GM19324 (cell line): ENCODE results near the gene HEG1.

Source experiments
- ATAC-seq: cut with Tn5 transposase; IDR thresholded peaks from one replicate; pipeline ENCODE4 v1.9.1; 2021; ENCODE audit warnings: mild to moderate bottlenecking, moderate library complexity; ENCODE audit not compliant: unreplicated experiment, low FRiP score

HEG1 gene

GRCh38 chr3:124998247-124998630 is 57.6 kb downstream of the HEG1 start:
- no peak for ATAC-seq

DNA sequence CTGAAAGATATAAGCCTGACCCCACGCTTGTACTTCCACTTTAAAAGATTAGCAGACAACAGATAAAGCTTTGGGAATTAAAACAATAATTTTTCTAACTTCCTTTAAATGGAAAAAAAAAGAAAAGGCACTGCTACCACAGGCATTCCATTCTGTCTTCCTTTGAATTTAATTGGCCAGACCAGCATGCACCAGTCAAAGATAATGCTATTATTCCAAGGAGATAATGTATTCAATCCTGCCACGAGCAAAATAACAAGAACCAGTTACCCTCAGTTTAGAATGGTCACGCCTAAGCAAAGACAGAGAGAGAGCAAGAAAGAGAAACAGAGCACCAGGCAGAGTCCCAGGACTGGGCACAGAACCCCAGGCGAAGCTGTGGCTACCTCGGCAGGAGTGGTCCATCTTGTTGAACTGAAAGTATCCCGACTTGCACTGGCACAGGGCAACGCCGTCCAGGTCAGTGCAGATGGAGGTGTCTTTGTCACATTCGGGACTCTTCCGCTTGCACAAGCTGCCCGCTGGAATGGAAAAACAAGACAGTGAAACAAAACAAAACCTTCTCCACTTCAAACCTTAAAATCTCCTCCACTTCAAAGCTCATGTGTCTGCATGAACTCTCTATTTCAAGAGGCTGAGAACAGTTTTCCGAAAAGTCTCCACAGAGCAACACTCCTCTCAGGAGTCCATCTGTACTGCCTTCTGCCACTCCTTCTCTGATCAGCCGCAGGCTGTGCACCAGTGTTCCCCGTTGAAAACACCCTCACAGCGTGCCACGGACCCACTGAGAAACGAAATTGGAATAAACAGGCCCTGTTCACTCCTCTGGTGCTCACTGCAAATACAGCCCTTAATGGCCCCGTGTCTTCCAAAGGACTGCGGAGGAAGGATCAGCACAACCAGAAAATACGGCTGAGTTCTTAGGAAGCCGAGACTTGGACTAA is 58.2 kb downstream of the HEG1 start:
- ATAC-seq = no peak

DNA sequence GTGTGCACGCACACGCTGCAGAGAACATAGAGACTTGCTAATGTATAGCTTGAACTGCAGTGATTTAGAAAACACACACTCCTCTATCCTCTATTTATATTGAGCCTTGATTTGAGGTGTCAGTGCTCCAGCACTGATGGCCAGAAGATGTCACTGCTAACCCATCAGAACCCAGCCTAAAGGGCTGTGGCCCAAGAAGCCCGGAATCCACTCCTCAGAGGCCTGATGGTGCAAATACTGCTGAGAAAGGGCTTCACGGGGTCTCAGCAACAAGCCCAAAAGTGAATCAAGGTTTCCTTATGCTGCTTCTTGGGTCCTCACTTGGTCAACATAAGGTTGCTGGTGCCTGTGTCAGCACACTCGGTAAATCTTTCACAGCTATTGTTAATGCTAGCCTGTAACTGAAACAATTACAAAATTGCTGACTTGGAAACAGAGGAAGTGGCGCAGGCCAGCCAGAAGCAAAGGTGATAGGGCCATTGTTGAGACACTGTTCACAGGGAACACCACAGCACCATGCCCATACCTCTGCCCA is 60.3 kb downstream of the HEG1 start:
- peak; percentile 49 for ATAC-seq

- no peak for ATAC-seq
These were observed 62.3 kb downstream of the HEG1 start for GRCh38 chr3:124993466-124993865.

- no peak for ATAC-seq
These were observed 63.8 kb downstream of the HEG1 start for GRCh38 chr3:124992041-124992440.

DNA sequence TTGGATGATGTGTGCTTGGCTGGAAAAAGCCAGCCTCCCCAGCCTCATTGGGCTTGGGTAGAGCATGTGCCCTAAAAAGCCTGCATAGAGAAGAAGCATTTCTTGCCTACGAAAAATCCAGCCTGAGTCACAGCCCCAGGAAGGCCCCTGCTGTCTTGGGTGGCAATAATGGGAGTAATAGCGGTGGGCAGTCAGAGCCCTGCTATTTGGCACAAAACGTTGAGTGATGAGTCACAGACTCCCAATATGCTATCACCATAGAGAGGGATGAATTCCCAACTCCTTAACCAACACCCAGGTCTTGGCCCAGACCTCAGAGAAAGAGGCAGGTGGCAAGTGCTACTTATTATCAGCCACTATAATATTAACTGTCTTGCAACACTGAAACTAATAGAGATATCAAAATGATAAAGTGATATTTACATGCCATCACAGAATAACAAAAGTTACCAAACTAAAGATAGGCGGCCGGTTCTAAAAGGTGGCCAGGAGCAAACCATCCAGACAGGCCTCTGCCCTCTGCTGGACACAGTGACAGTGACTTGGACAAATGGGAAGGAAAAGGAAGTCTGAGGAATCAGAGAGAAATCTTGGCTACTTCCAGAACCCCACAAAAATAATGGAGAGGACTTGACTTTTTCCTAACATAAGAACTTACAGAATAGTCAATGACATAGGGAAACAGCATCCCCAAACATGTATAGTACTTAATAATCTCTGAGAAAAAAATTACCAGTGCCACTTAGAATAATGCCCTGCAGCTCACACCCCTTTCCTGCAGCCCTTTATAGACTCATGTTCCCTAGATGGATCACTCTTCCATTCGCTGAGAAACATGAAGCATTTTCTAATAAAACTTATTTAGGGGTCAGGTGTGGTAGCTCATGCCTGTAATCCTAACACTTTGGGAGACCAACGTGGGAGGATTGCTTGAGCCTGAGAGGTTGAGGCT is 69.3 kb downstream of the HEG1 start:
- no peak for ATAC-seq

DNA sequence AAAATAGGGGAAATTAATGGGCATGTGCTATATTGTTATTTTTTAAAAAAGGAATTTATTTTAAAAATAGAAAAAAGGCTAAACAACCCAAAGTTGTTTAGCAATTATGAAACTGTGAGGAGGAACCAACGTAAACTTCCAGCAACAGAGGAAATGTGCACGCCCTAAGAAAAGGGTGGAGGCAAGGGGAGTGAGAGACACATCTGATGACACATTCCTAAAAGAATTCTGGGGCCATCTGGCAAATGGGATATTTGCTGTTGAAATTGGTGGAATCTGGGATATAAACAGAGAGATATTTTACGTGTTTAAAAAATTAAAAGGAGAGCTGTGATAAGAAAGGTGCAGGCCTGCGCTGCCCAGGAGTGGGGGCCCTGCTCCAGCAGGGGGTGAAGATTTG is 70.4 kb downstream of the HEG1 start:
- ATAC-seq = no peak

DNA sequence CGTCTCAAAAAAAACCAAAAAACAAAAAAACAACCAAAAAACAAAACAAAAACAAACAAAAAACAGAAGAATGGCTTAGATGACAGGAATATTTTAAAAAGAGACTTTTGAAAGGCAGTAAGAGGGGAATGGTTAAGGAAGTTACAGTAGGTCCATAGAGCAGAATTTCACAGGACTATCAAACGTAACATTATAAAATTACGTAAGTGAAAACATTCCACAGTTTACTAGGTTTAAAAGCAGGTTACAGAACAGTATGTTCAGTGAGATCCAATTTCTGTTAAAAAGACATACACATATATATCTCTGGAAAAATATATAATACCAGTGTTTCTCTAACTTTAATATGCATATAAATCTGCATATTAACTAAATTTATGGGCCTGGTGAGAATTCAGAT is 71.0 kb downstream of the HEG1 start:
- no peak for ATAC-seq

DNA sequence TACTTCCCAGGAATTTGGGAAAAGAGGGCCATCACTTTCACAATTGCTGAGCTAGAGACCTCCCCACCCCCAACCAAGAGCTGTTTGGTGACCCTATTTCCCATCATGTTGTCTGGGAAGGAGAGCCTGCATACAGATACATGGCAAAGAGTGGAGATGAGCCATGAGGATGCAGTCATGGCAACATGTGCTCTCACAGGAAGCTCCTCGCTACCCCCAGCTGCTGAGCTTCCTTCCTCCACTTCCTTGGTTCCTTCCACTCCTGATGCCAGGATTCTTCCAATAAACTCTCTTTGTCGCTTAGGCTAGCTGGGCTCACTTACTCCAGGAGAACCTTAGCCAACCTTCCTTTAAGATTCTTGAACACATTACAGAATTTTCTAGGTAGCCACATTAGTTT is 72.9 kb downstream of the HEG1 start:
- no peak for ATAC-seq

DNA sequence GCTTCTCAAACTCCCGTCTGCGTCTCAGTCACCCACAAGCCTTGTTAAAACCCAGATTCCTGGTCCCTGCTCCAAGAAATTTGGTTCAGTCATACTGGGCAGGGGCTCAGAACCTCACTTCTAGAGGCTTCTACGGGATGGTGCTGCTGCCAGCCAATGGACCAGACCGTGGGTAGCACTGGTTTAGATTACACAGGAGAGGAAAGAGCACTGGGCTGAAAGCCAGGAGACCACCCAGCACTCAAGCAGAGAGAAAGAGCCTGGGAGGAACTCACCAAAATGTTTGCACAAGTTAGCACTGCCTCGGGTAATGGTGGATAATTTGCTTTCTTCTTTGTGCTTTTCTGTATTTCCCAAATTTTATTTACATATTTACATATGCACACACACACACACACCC is 74.3 kb downstream of the HEG1 start:
- ATAC-seq = no peak

GRCh38 chr3:124978627-124979026 is 77.2 kb downstream of the HEG1 start:
- ATAC-seq = no peak

- no peak for ATAC-seq
These were observed 79.4 kb downstream of the HEG1 start for GRCh38 chr3:124976383-124976782.

GRCh38 chr3:124974691-124975090 is 81.1 kb downstream of the HEG1 start:
- ATAC-seq = no peak

DNA sequence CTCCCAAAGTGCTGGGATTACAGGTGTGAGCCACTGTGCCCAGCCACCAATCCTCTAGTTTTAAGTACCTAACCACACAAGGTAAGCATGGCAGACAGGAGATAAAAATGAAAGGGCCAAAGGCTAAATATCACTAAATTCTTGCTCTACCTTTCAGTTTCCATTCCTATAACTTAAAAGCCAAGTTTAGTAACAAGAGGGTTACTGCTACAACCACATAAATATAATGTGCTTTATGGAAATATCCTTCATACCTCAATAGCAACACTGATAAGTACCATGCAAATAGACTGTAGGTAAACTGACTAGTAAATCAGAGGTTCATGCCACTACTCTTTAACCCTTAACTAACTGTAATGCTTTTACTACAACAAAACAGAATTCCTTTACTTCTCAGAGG is 82.5 kb downstream of the HEG1 start:
- ATAC-seq = no peak

GRCh38 chr3:124972457-124972856 is 83.3 kb downstream of the HEG1 start:
- ATAC-seq = no peak

DNA sequence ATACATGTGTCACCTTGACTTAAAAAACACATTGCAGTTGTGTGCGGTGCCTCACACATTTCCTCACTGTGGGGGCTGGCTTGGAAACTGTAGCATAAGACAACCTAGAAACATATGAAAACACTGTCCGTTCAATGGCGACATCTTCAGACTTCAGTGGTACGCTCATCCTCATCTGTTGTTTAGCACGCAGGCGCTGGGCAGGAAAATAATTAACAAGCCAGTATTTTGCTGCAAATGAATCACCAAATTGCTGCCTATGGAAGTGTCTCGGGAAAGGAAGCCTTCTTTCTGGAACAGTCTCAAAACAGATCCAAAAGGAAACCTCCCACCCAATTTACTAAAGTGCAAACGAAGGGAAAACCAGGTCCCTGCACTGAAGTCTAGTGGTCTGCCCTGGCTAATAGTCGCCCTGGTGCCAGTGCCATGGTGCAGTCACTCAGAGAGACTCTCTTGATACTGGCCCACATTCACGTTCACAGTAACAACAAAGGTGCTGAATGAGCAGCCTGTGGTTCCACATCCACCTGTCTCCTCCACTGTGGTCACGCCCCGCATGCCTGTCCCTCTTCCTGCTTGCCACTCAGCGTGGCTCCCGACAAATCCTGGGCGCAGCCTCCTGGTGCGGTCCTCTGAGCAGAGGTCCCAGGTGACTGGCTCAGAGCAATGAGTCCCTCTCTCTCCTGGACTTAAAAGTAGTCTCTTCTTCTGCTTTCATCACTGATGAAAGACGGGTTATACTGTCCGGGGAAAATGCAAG is 85.7 kb downstream of the HEG1 start:
- ATAC-seq = no peak

DNA sequence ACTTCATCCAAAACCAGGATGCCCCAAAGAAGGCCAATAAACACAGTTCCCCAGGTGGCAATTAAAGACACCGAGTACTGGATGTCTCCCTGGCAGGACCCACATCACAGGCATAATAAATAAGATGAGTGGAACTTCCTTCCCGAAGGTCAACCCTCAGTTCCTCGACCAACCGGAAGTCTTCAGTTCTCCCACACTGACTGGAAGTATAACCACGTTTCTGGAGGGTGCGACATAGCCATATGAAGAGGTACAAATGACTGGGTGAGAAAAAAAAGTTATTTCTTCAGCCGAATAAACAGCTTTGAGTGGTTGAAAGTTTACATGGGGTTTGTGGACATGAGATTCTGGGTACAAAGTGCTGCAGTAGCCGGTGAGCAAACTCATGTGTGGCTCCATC is 86.6 kb downstream of the HEG1 start:
- ATAC-seq = no peak

GRCh38 chr3:124967964-124968363 is 87.8 kb downstream of the HEG1 start:
- no peak for ATAC-seq

DNA sequence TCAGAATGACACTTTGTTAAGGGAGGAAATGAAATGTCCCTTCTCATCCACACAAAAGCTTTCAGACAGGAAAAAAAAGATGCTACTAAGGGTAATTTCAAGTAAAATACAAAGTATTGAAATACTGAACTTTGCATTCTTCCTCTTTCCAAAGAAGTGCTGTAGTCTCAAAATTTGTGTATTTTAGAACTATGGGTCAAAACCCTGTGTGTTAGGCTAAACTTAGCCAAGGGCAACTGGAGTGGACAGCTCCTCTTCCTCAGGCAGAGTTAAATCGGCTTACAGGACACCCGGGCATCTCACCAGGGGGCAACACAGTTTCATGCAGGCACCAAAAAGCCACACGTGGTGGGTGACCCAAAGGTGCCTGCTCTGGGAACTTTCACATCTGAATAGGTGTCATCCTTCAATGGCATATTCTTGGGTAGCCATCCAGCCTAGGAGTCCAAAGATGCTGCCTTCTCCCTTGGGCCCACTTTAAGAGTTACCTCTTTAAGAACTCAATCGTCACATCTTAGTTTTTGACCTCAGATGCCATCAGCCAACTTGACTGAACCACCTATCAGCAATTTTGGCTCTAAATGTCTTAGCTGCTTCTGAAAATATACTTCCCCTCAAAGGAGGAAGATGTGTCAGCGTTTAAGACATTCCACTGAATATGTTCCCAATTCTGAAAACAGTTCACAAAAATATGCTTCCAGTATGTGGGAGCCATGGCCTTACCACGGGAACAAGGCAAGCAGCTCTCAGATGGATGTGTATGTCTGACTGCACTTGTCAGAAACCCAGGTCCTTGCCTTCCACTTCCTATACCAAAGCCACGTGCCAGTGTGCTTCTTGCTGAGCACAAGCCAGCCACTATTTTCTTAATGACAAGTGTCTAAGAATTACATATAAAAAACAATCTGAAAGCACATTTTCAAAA is 89.0 kb downstream of the HEG1 start:
- ATAC-seq = no peak
